ENCODE measurements around the gene KDM1A.

DNA sequence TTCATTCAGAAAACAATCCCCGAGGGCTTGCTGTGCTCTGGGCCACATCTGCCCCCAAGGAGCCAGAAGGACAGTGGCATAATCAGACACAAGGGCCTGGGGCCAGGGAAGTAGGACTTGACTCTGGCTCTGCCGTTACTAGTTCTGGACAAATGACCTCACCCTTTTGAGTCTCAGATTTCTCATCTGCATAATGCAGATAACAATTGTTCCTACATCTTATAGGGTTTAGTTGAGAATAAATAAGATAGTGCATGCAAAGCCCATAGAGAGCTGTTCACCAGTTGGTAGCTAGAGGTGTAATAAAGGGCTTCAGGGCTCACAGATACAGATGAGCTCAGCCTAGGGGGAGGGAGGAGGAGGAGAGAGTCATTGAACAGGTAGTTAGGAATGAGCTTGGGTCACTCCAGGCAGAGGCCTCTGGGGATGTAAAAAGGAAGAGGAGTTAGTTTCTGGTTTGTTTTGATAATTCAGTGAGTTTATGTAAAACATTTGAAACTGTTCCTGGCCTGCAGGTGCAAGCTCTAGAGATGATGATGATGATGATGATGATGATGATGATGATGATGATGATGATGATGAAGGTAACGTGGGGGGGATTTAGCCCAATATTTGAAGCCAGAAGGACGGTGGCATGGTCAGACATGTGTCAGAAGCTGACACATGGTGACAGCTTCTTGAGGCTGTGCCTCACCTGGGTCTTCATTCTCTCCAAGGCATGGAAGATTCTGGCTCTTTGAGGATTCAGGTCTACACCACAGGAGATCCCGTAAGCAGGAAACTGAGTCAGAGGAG, 47.5 kb upstream of the KDM1A start:
- TF ChIP-seq, protein P1, sequence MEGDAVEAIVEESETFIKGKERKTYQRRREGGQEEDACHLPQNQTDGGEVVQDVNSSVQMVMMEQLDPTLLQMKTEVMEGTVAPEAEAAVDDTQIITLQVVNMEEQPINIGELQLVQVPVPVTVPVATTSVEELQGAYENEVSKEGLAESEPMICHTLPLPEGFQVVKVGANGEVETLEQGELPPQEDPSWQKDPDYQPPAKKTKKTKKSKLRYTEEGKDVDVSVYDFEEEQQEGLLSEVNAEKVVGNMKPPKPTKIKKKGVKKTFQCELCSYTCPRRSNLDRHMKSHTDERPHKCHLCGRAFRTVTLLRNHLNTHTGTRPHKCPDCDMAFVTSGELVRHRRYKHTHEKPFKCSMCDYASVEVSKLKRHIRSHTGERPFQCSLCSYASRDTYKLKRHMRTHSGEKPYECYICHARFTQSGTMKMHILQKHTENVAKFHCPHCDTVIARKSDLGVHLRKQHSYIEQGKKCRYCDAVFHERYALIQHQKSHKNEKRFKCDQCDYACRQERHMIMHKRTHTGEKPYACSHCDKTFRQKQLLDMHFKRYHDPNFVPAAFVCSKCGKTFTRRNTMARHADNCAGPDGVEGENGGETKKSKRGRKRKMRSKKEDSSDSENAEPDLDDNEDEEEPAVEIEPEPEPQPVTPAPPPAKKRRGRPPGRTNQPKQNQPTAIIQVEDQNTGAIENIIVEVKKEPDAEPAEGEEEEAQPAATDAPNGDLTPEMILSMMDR (IDR thresholded peaks at IDR 0.05; ENCODE audit: low read depth, low read length, missing input control) = no peak
- TF ChIP-seq REST (IDR thresholded peaks at IDR 0.05) (no peak), RXRA (IDR thresholded peaks at IDR 0.05) (no peak), YY1 (IDR thresholded peaks at IDR 0.05) (no peak), MAX (IDR thresholded peaks at IDR 0.05) (no peak), RAD21 (IDR thresholded peaks at IDR 0.05) (no peak)
- TF ChIP-seq, protein P2, sequence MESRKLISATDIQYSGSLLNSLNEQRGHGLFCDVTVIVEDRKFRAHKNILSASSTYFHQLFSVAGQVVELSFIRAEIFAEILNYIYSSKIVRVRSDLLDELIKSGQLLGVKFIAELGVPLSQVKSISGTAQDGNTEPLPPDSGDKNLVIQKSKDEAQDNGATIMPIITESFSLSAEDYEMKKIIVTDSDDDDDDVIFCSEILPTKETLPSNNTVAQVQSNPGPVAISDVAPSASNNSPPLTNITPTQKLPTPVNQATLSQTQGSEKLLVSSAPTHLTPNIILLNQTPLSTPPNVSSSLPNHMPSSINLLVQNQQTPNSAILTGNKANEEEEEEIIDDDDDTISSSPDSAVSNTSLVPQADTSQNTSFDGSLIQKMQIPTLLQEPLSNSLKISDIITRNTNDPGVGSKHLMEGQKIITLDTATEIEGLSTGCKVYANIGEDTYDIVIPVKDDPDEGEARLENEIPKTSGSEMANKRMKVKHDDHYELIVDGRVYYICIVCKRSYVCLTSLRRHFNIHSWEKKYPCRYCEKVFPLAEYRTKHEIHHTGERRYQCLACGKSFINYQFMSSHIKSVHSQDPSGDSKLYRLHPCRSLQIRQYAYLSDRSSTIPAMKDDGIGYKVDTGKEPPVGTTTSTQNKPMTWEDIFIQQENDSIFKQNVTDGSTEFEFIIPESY (IDR thresholded peaks at IDR 0.05) = no peak
